A204.1 (cell line): ENCODE results near the gene IFITM2.
"Not testable (repeated sequence)": the region's sequence is repeated elsewhere in the genome, so short reads cannot be mapped to it uniquely, and the experiment has no call there.

ENCODE experiments used
- FAIRE-seq: peaks from 2 replicates; lab custom pipeline; 2012; peaks lifted over from hg19 to GRCh38; lab: Jason Lieb, UNC

IFITM2 gene

GRCh38 chr11:309979-310572, 2.5 kb downstream of the IFITM2 start:
- not testable (repeated sequence) for FAIRE-seq

GRCh38 chr11:311013-311748, 3.6 kb downstream of the IFITM2 start:
- not testable (repeated sequence) for FAIRE-seq

DNA sequence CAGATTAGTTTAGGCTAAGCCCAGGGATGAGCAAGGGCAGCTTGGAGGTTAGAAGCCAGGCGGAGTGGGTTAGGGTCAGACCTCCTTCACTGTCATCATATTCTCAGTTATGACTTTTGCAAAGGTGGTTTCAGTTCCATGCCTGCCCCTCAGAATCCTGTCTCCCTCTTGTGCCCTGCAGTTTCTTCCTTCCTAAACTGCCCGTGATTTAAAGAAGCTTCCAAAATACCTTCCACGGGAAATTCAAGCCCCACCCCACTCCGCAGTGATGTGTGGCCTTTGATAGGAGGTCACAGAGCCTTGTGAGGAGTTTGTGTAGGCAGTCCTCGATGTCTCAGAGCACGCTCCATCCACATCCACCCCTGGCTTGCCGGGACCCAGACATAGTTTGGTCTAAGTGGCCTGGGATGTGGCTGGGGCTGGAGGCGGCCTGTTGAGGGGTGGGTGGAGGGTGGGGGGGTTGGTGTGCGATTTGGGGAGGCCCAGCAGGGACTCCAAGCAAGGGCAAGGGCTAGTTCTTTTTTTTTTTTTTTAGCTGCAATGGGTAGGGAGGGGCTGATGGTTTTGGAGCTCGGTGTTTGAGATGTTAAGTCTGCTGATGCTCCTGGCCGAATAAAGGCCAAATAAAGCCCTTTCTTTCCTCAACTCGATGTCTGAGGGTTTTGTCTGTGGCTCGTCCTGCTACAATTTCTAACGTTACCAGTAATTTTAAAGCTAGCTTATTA, 4.6 kb downstream of the IFITM2 start:
- FAIRE-seq = no peak

DNA sequence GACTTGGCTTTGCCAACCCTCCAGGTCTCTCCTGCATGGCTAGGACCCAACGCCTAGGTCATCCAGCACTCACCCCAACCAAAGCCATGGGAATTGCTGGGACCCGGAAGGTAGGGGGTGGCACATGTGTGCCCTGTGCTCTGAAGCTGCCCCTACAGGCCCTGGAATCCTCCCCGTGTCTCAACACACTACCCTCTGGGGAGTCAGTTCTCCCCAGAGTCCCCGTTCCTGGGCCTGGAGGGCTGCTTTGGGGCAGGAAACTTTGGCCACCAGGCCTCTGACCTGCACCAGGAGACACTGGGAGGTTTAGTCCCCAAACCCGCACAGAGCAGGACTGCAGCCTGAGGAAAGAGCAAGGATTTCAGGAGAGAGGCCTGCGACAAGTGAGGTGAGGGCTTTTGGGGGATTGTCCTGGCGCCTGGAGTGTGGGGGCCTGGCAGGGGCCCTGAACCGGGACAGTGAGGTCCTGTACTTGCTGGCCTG, 5.7 kb downstream of the IFITM2 start:
- FAIRE-seq = no peak

GRCh38 chr11:313787-314553, 6.4 kb downstream of the IFITM2 start, which contains the start of gene IFITM1:
IFITM1 (plus strand) TSS chr11:314040; CDS start chr11:314171, 131 bp downstream.
- no peak for FAIRE-seq

DNA sequence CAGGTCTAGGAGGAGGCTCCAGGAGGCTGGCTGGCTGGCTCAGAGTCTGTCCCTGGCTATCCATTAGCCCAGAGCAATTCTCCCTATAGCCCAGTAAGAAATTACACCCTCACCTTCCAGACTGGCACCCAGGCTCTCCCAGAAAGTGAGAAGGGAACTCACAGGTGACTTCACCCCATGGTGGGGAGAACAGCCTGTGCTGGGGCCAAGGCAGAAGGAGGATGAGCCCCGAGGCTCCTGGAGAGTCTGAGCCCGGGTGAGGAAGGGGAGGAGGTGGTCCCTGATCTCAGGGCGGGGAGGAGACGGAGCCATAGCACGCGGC, 6.9 kb downstream of the IFITM2 start:
- FAIRE-seq = not testable (repeated sequence)

DNA sequence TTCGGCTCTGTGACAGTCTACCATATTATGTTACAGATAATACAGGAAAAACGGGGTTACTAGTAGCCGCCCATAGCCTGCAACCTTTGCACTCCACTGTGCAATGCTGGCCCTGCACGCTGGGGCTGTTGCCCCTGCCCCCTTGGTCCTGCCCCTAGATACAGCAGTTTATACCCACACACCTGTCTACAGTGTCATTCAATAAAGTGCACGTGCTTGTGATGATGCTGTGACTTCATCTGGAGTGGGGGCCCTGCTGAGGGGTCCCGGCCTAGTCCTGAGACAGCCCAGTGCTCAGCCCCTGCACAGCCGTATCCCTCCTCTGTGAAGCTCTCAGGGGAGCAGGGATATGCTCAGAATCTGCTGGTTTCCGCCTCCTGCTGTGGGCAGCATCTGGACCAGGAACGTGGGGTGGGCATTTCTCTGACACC, 7.5 kb downstream of the IFITM2 start:
- no peak for FAIRE-seq

- FAIRE-seq = no peak
Measured at GRCh38 chr11:315516-315994, 7.9 kb downstream of the IFITM2 start.

GRCh38 chr11:316031-316701, 8.6 kb downstream of the IFITM2 start:
- no peak for FAIRE-seq

DNA sequence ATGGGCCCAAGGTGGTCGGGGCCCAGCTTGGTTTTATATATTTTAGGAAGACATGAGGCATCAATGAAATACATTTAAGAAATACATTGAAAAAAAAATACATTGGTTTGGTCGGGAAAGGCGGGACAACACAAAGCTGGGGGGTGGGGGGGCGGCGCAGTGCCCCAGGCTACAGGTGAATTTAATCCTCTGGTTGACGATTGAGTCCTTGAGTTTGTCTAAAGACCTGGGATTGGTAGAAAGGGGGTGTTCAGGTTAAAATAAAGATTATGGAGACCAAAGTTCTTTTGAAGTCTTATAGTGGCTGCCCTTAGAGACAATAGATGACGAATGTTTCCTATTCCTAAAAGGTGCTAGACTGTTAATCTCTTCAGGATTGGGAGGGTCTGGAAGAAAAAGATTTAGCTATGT, 9.3 kb downstream of the IFITM2 start:
- no peak for FAIRE-seq

- not testable (repeated sequence) for FAIRE-seq
Measured at GRCh38 chr11:317668-318404, 10.2 kb downstream of the IFITM2 start.

DNA sequence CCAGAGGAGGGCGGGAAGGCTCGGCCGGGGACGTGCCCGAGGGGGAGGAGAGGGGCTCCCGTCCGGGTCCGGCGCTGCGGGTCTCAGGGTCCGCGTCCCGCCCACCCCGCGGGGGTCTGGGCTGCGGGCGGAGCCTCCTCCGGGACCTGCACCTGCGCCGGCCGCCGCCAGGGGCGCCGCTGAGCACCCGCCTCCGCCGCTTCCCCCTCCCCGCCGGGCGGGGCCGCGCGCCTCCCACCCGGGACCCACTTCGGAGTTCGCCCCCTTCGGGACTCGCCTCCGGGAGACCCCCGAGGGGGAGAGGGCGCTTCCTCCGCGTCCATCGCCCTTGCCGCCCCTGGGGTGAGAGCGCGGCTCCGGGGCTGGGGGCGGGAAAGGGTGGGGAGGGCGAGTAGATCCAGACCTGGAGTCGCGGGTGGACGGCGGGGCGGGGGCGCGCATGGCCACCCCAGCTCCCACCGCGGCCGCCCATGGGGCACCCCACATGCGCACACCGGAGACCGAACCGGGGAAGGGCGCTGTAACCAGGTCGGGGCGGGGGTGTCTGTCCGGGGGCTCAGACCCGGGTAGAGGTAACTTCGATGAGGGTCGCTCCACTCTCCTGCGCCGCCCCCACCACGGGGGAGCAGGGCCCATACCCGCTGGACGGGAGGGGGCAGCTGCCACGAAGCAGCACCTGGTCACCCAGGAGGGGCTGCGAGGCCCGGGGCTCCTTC, 10.9 kb downstream of the IFITM2 start:
- FAIRE-seq = not testable (repeated sequence)

DNA sequence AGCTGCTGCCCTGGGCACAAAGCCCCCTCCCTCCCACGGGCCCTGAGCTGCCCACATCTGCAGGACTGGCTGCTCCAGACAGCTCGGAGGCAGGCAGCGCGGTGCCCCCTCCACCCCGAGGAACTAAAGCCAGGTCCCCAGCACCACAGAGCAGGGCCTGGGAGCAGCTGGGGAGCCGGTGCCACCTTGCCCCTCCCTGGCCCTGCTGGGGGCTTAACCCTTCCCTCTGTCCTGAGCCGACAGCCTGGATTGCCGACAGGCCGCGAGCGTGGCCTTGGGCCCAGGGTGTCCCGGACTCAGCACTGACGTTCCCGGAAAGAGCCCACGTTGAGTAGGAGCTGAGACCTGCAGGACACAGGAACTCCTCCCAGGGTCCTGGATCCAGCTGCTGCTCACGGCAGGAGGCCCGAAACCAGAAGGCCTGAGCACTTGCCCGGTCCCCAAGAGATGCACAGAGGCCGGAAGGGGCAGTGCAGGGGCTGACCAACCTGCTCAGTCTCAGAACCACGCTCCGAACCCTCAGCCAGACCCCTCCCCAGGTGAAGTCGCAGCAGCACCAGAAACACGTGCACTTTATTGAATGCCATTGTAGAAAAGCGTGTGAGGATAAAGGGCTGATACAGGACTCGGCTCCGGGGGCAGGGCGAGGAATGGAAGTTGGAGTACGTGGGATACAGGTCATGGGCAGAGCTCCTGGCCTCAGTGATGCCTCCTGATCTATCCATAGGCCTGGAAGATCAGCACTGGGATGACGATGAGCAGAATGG, 11.7 kb downstream of the IFITM2 start:
- FAIRE-seq = not testable (repeated sequence)

- FAIRE-seq = not testable (repeated sequence)
Measured at GRCh38 chr11:319888-320273, 12.3 kb downstream of the IFITM2 start.

GRCh38 chr11:324156-324555, 16.5 kb downstream of the IFITM2 start:
- FAIRE-seq = no peak

DNA sequence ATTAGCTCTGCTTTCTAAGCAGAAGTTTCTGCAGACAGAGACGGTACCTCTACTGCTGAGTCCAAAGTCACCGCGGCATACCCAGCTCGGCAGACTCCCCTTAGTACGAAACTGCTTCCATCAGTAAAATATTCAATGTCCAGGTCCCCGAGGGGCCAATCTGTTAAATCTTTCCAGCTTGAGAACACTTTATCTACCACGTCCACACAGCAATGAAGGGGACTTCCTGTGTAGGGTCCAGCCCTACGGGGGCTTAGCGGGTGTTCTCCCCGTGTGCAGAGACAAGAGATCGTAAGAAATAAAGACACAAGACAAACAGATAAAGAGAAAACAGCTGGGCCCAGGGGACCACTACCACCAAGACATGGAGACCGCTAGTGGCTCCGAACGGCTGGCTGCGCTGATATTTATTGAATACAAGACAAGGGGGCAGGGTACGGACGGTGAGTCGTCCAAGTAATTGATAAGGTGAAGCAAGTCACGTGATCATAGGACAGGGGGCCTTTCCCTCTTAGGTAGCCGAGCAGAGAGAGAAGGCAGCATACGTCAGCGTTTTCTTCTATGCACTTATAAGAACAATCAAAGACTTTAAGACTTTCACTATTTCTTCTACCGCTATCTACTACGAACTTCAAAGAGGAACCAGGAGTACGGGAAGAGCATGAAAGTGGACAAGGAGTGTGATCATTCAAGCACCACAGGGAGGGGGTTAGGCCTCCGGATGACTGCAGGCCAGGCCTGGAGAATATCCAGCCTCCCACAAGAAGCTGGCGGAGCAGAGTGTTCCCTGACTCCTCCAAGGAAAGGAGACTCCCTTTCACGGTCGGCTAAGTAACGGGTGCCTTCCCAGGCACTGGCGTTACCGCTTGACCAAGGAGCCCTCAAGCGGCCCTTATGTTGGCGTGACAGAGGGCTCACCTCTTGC, 17.2 kb downstream of the IFITM2 start:
- FAIRE-seq = not testable (repeated sequence)

DNA sequence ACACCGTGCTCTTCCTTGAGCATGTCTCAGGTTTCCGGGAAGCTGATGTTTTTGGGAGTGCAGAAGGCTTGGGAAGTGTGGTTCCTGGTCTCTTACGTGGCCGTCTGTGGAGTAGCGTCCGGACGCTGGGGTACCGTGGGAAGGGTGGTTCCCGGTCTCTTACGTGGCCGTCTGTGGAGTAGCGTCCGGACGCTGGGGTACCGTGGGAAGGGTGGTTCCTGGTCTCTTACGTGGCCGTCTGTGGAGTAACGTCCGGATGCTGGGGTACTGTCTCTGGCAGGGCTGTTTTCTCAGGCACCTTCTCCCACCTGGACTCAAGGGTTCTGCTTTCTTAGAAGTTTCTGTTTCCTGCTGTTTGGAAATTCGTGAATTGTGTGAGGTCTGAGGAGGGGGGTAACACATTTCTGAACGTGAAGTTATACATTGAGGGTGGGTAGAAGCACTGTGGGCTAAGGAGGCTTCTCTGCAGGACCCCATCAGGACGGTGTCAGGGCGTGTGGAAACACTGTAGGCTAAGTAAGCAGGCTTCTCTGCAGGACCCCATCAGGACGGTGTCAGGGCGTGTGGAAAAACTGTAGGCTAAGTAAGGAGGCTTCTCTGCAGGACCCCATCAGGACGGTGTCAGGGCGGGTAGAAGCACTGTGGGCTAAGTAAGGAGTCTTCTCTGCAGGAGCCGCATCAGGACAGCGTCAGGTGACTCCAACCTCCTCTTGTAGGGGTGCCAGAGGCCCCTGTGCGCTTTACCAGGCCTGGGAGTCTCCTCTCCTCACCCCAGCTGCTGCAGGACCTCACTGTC, 18.4 kb downstream of the IFITM2 start:
- FAIRE-seq = no peak

DNA sequence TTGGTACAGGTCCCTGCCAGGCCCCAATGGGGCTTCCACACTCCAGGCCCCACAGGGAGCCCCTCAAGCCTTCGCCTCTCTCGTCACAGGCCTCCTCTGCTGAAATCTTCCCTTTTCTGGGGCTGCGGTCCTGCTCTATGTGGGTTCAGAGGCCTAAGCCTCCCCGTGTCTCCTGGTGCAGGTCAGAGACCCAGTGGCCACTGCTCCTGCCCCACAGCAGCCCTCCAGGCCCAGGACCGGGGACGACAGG, 18.9 kb downstream of the IFITM2 start:
- FAIRE-seq = no peak
